ENCODE results near the gene LURAP1L.

- TF ChIP-seq EZH2 (IDR thresholded peaks at IDR 0.05; ENCODE audit: borderline replicate concordance, low read length) (no peak), CTCF (IDR thresholded peaks at IDR 0.05; ENCODE audit: low read length) (no peak)
Observed at GRCh38 chr9:12851341-12852090, 76.7 kb downstream of the LURAP1L start.

Measured in OCI-LY1 (cell line).